Measurements from ENCODE around the gene CADM4.
"Not testable (repeated sequence)": the region's sequence is repeated elsewhere in the genome, so short reads cannot be mapped to it uniquely, and the experiment has no call there.

- not testable (repeated sequence) for TF ChIP-seq FOXJ3 (CRISPR knock-in tag; IDR thresholded peaks at IDR 0.05); NRF1 (IDR thresholded peaks at IDR 0.05; ENCODE audit: low read depth, low read length); CTCF (IDR thresholded peaks at IDR 0.05); EP300 (IDR thresholded peaks at IDR 0.05; ENCODE audit: borderline replicate concordance in 1 of 2, low read depth in 1 of 2, low read length in 1 of 2); TAF1 (IDR thresholded peaks at IDR 0.05; ENCODE audit: borderline replicate concordance, low read depth, low read length); RAD21 (IDR thresholded peaks at IDR 0.05; ENCODE audit: low read length); SIN3A (IDR thresholded peaks at IDR 0.05; ENCODE audit: borderline replicate concordance, low read depth, low read length); REST (IDR thresholded peaks at IDR 0.05; ENCODE audit: low read depth, low read length); NFIC (IDR thresholded peaks at IDR 0.05; ENCODE audit: borderline replicate concordance)
These were observed 10.6 kb upstream of the CADM4 start for GRCh38 chr19:43650276-43650675.
